HG03039 (cell line): ENCODE measurements around the gene FRMD7.

Experiments used
- ATAC-seq: cut with Tn5 transposase; IDR thresholded peaks from one replicate; pipeline ENCODE4 v1.9.1; 2021; ENCODE audit warnings: mild to moderate bottlenecking, moderate library complexity; ENCODE audit not compliant: unreplicated experiment

The FRMD7 gene

DNA sequence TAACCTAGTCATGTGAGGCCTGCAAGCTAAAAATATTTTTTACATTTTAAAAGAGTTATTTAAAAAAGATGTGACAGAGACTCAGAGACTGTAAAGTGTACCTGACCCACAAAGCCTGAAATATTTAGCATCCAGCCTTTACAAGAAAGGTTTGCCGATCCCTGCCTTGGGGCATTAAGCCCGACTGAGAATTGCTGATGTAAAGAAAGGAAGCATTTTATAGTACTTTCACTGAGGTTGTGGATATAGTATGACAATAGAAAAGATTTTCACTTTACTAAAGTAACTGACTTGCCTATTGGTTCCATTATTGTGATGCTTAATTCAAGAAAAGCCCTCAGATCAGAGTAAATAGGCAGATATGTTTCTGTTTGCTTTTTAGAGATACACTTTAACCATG, 87.8 kb downstream of the FRMD7 start:
- ATAC-seq: no peak

DNA sequence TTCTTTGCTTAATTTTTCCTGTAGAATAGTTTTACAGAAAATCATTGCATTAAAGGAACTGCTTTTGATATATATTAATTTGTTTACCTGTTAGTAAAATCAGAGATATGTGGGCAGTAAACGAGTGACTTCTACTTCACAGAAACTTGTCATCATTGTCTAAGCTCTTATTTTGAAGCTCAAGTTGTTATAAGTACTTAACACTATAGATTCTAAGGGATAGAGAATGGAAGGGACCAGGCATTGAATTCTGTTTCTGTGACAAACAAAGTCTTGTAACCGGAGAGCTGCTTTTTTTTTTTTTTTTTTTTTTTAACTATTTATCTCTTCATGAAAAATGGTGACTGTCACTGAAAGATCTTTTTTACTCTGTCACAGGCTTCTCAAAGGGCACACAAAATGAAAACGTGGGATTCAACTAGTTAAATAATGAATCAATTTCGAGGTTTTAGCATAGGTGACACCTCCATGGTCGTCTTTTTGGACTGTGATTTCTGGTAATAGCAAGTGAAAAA, 90.3 kb downstream of the FRMD7 start:
- ATAC-seq: no peak

DNA sequence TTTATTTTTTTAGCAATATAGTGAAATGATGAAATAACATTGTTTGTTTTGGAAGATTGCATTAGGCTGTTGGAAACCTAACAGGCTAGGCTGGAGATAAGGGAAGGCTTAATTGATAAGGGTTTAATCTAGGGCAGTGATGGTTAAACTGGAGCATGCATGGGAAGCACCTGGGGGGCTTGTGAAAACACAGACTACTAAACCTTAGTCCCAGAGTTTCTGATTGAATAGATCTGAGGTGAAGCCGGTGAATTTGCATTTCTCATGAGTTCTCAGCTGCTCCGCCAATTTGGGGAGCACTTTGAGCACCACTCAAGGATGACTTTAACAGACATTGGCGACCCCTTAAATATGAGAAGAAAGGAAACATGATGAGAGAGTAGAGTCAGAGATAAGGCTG, 93.2 kb downstream of the FRMD7 start:
- ATAC-seq: no peak

DNA sequence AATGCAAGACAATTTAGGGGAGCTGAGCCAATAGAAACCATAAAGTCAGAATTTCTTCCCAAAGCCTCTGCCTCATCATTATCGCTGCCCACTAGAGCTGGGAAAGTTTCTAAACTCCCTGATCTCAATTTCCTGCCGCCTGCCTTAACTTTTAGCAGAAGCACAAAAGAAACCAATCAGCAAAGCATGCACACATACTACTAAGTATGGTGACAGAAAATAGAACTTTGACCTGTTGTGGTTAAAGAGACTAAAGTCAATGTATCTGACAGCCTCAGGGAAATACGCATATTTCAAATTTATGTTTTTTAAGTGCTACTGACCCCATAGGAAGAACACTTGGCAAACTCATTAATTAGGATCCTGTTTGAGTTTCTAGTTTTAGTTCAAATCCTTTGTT, 94.7 kb downstream of the FRMD7 start:
- peak; percentile 50 for ATAC-seq

DNA sequence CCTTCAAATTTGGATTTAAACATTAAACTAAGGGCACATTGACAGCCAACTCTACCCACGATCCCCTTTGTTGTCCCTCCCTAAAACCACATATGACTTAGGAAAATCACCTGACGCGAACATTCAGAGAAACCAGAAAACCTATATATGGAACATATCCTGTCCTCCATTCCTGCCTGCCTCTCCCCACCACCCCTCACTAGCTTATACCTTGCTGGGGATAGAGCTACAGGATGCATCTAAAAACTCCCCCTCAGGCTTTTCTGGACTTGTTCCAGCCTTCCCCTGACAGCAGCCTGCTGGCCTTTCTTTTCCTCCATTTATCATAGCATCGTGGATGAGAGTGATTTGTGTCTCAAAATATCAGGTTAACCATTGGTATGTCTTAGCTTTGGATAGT, 96.0 kb downstream of the FRMD7 start:
- ATAC-seq: no peak

DNA sequence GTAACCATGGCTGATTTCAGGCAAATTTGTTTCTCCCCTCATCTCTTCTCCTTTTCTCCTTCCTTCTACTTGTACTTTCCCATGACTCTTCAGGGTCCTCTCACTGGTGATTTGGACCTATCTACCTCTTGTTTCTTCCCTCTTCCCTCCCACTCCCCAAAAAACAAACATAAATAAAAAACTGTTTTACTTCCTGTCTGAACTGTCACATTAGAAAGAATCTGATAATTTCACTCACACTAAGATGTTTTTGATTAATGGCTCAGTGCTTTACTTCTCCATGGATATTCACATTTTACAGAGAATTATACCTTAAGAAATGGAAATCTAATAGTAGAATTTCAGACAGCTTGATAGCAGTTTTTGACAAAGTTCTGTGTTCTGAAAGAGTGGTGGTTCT, 97.6 kb downstream of the FRMD7 start:
- ATAC-seq: no peak
